GM19324 (cell line): ENCODE data around the gene TBC1D3B.
"Not testable (repeated sequence)": the region's sequence is repeated elsewhere in the genome, so short reads cannot be mapped to it uniquely, and the experiment has no call there.

Source experiments
- ATAC-seq: cut with Tn5 transposase; IDR thresholded peaks from one replicate; pipeline ENCODE4 v1.9.1; 2021; ENCODE audit warnings: mild to moderate bottlenecking, moderate library complexity; ENCODE audit not compliant: unreplicated experiment, low FRiP score

The TBC1D3B gene

GRCh38 chr17:36182176-36183000, 6.0 kb upstream of the TBC1D3B start:
- ATAC-seq: no peak

- not testable (repeated sequence) for ATAC-seq
Observed at GRCh38 chr17:36181446-36182175, 5.2 kb upstream of the TBC1D3B start.

- ATAC-seq: not testable (repeated sequence)
Observed at GRCh38 chr17:36168836-36169235, 7.6 kb downstream of the TBC1D3B start.

DNA sequence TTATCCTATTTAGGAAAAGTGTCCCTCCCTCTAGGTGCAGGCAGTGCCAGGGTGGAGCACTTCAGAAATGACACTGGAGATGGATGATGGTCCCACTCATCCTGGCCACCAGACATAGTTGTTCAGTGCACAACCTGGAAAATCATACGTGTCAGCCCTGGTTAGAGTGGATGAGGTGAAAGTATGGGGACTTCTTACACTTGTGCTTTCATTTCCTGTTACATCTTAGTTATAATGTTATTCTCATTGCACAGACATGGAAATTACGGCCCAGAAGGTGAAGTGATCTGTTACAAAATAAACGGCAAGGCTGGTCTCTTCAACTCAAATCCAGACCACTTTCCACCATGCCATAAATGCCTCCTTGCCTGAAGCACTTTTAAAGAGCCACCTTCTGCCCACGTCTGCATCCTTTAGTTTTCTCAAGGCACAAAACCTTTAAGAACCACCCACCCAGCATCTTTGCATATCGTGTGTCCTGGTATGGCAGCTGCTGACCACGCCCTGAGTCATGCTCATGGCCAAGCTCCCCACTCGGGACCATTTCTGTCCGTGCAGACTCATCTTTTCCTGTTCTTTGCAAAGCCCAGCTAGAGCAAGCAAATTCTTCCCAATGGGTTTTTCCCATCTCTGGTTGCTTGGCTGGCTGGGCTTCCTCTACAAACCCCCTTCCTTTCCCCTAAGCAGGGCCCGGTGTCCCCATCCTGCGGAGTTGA, 22.4 kb downstream of the TBC1D3B start:
- no peak for ATAC-seq

GRCh38 chr17:36152639-36153120, 23.8 kb downstream of the TBC1D3B start:
- ATAC-seq: no peak

- no peak for ATAC-seq
Observed at GRCh38 chr17:36151891-36152638, 24.4 kb downstream of the TBC1D3B start.

GRCh38 chr17:36149296-36149820, 27.1 kb downstream of the TBC1D3B start:
- peak; percentile 11 for ATAC-seq

DNA sequence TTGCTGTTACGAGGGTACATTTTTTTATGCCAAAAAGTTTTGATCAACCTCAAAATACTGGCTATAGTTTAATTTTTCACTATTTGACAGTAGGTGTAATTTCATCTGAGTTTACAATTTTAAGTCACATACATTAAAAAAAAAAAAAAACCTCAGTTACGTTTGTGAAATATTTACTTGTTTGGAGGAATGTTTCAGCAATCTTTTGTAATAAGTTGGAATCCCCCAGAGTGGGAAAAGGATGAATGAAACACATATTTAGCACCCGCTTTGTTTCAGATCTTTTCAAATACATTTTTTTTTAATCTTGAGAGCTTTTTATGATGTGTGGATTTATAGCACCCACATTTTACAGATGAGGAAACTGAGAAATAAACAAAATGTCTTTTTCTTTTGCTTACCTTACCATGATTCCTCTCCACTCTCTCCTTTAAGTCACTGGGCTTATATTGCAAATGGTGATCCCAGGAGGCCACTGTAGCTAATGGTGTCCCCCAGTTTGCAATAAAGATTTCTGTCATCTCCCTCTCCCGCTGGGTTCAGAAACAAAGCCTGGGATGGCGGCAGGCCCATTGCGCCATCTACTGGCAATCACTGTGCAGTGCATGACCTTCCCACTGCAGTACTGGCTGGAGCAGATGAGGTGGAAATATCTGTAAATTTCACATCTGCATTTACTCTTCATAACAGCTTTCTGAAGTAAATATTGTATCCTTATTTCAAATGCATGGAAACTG, 27.7 kb downstream of the TBC1D3B start:
- peak; percentile 59 for ATAC-seq

DNA sequence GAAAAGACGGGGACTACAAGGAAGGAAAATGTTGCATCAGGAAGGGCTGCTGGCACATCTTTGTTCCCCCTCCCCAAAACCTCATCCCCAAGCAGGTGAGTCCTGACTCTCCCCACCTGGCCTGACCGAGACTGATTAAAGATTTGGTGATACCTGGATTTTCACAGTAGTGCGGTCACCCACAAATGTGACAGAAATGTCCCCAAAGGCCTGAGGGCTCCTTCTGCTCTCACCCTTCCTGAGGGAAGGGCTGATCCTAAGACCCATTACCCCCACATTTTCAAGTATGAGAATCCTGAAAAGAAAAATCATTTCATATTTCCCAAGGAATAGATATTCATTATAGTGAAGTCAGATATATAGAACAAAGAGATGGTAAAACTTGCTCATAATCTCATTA, 28.8 kb downstream of the TBC1D3B start:
- ATAC-seq: no peak

GRCh38 chr17:36144981-36145729, 31.3 kb downstream of the TBC1D3B start:
- no peak for ATAC-seq

- ATAC-seq: no peak
Observed at GRCh38 chr17:36144014-36144413, 32.4 kb downstream of the TBC1D3B start.

DNA sequence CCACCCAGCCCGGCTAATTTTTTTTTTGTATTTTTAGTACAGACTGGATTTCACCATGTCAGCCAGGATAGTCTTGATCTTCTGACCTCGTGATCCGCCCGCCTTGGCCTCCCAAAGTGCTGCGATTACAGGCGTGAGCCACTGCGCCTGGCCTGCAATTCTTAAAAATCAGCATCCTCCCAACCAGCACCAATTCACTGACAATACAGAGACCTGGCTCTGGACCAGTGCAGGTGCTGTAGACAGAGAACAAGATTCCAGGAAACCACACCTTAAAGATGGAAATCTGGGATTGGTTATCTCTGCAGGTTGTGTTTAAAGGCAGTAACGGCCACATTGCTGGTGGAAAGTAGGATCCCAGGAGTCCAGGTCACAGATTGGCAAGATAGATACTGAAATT, 33.6 kb downstream of the TBC1D3B start:
- no peak for ATAC-seq

- ATAC-seq: no peak
Observed at GRCh38 chr17:36142235-36142634, 34.2 kb downstream of the TBC1D3B start.

- ATAC-seq: no peak
Observed at GRCh38 chr17:36136439-36136838, 40.0 kb downstream of the TBC1D3B start.

DNA sequence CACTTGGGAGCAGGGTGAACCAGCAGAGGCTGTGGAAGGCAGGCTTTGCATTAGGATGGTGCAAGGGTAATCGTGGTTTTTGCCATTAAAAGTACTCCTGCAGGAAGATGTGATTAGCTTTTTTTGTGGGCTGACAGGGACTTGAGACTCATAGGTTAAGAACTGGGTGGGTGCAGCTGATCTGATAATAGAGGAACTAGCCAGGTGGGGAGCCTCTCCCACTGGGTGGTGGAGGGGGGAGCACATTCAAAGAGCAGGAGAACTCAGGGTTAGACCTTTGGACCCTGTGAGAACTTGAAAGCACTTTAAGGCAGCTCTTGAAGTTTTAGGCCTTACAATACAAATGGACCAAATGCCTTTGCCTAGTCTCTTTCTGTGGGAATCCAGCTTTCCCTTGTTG, 40.4 kb downstream of the TBC1D3B start:
- peak; percentile 35 for ATAC-seq

GRCh38 chr17:36135465-36135864, 41.0 kb downstream of the TBC1D3B start:
- ATAC-seq: peak; percentile 18

DNA sequence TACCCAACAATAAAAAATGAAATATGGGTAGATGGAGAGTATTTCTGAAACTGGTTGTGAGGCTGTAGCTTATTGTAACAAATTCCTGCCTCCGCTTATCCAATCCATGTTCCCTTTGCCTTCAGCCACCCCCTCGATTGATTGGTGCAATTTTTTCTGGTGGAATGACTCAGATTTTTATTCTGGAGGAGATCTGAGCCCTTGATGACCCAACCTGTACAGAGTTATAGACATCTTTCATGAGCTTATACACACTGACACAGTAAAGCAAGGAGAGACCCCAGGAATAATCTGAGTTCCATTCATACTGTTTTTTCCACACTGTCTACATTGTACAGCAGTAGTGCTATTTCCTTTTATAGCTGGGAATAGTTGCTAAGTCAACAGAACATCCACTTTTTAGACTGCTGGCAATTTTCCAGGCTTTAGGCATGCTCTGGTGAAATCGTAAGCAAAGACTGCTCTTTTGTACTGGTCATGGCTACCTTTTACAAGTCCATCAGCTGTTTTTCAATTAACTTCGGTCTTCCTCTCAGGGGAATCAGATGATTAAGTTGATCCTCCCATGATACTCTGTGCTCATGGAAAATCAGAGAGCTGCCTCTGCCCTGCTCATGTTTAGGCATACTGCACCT, 42.7 kb downstream of the TBC1D3B start:
- ATAC-seq: no peak

- ATAC-seq: no peak
Observed at GRCh38 chr17:36132421-36132831, 44.0 kb downstream of the TBC1D3B start.
